ENCODE results near the gene MRPL52. TPM values are rescaled to one million over a fixed set of nuclear protein-coding genes. Genes with fewer than 3 reads are reported as not detected.

The MRPL52 gene
- total RNA-seq, 1 donor from 2014 or later: 65.2 TPM

GRCh38 chr14:22813145-22813544 is 16.5 kb upstream of the MRPL52 start:
- DNase-seq (no peak), ATAC-seq (no peak)
- intact Hi-C loops (cut with DNase I): no loop called here
- H3K4me3 ChIP-seq: peak overlapping the region; percentile 50
- H3K36me3 ChIP-seq: no peaks in the 10 kb centered on the region
- no peaks in the 10 kb centered on the region for H3K27me3 ChIP-seq (ENCODE audit: low read depth)
- H3K9me3 ChIP-seq: no peaks in the 10 kb centered on the region
- TF ChIP-seq, protein P1, sequence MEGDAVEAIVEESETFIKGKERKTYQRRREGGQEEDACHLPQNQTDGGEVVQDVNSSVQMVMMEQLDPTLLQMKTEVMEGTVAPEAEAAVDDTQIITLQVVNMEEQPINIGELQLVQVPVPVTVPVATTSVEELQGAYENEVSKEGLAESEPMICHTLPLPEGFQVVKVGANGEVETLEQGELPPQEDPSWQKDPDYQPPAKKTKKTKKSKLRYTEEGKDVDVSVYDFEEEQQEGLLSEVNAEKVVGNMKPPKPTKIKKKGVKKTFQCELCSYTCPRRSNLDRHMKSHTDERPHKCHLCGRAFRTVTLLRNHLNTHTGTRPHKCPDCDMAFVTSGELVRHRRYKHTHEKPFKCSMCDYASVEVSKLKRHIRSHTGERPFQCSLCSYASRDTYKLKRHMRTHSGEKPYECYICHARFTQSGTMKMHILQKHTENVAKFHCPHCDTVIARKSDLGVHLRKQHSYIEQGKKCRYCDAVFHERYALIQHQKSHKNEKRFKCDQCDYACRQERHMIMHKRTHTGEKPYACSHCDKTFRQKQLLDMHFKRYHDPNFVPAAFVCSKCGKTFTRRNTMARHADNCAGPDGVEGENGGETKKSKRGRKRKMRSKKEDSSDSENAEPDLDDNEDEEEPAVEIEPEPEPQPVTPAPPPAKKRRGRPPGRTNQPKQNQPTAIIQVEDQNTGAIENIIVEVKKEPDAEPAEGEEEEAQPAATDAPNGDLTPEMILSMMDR (IDR thresholded peaks at IDR 0.05): no peak
- H3K27ac ChIP-seq: no peak overlapping the region
- peaks cover 23% of the 10 kb centered on the region for H3K4me1 ChIP-seq

GRCh38 chr14:22814373-22814772 is 15.3 kb upstream of the MRPL52 start:
- H3K4me3 ChIP-seq: peak overlapping the region; percentile 50
- no peaks in the 10 kb centered on the region for H3K36me3 ChIP-seq
- ATAC-seq: no peak
- no peaks in the 10 kb centered on the region for H3K27me3 ChIP-seq (ENCODE audit: low read depth)
- H3K4me1 ChIP-seq: peaks cover 35% of the 10 kb centered on the region
- intact Hi-C loops (cut with DNase I): no loop called here
- no peaks in the 10 kb centered on the region for H3K9me3 ChIP-seq
- H3K27ac ChIP-seq: peak overlapping the region; percentile 66
- no peak for DNase-seq
- TF ChIP-seq, protein P1 (IDR thresholded peaks at IDR 0.05): no peak

GRCh38 chr14:22814941-22815713 is 14.6 kb upstream of the MRPL52 start, which contains the start of gene SLC7A7:
Gene SLC7A7 (minus strand): TSS chr14:22815435. CDS start chr14:22813398, 2,037 bp downstream.
- H3K27ac ChIP-seq: peak within 1 kb of the TSS; percentile 66
- H3K27me3 ChIP-seq (ENCODE audit: low read depth): no peaks in the 10 kb centered on the region
- no peaks in the 10 kb centered on the region for H3K9me3 ChIP-seq
- intact Hi-C loops (cut with DNase I): no loop called here
- H3K4me1 ChIP-seq: peaks cover 43% of the 10 kb centered on the region
- DNase-seq: no peak
- peak; percentile 10 to 34 for ATAC-seq
- peak within 1 kb of the TSS; percentile 50 for H3K4me3 ChIP-seq
- H3K36me3 ChIP-seq: no peaks in the 10 kb centered on the region
- TF ChIP-seq, protein P1 (IDR thresholded peaks at IDR 0.05): no peak

- no peaks in the 10 kb centered on the region for H3K36me3 ChIP-seq
- H3K27me3 ChIP-seq (ENCODE audit: low read depth): no peaks in the 10 kb centered on the region
- H3K4me1 ChIP-seq: peaks cover 61% of the 10 kb centered on the region
- DNase-seq (no peak), ATAC-seq (peak; percentile 36 to 43)
- intact Hi-C loops (cut with DNase I): no loop called here
- H3K4me3 ChIP-seq: peak overlapping the region; percentile 40
- TF ChIP-seq, protein P1 (IDR thresholded peaks at IDR 0.05): no peak
- H3K9me3 ChIP-seq: no peaks in the 10 kb centered on the region
- H3K27ac ChIP-seq: peak overlapping the region; percentile 69
Measured at GRCh38 chr14:22819151-22819988, 10.3 kb upstream of the MRPL52 start.

DNA sequence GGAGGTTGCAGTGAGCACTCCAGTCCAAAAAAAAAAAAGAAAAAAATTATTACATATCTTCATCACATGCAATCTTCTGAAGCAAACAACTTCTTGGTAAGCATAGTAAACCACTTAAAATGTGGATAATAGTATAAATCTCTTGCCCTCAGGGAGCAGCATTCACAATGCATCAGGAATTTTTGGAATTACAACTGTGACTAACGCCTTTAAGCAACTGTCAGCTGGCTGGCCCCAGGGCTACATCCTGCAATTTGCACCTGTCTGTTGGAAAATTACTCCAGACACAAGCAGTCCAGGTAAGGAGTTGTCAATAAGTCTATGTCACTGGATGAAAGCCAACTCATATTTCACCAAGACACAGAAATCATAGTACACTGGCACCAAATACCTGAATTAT is 9.0 kb upstream of the MRPL52 start:
- Histone ChIP-seq H3K27me3 (ENCODE audit: low read depth) (no peaks in the 10 kb centered on the region), H3K4me1 (peaks cover 52% of the 10 kb centered on the region), H3K4me3 (no peak overlapping the region), H3K36me3 (no peaks in the 10 kb centered on the region), H3K27ac (no peak overlapping the region), H3K9me3 (no peaks in the 10 kb centered on the region)
- intact Hi-C loops (cut with DNase I): no loop called here
- TF ChIP-seq, protein P1 (IDR thresholded peaks at IDR 0.05): no peak
- DNase-seq: no peak
- ATAC-seq: no peak
